Skeletal muscle satellite cell (primary cell): Measurements from ENCODE around the gene TEKTIP1.

ENCODE experiments used
- H3K27me3 ChIP-seq: 2 replicates; pipeline ENCODE4 v1.7.0; 2013; ENCODE audit warnings: low read length; ENCODE audit not compliant: control insufficient read depth, insufficient read depth
- H3K36me3 ChIP-seq: 2 replicates; pipeline ENCODE4 v1.7.0; 2013; ENCODE audit warnings: mild to moderate bottlenecking, control low read depth, low read length; ENCODE audit not compliant: insufficient read depth
- H3K4me1 ChIP-seq: 2 replicates; pipeline ENCODE4 v1.7.0; 2013; ENCODE audit warnings: low read length; ENCODE audit not compliant: control insufficient read depth, insufficient read depth
- H3K4me2 ChIP-seq: 2 replicates; pipeline ENCODE4 v1.7.0; 2013; ENCODE audit warnings: mild to moderate bottlenecking, low read length
- H3K4me3 ChIP-seq: 2 replicates; pipeline ENCODE4 v1.7.0; 2013; ENCODE audit warnings: low read length
- H3K9ac ChIP-seq: 2 replicates; pipeline ENCODE4 v1.7.0; 2013; ENCODE audit warnings: mild to moderate bottlenecking, low read depth, low read length, moderate library complexity
- H3K9me3 ChIP-seq: replicated peaks from 2 replicates; pipeline ENCODE4 v1.7.0; 2013; ENCODE audit warnings: mild to moderate bottlenecking, control low read depth, low read length

The TEKTIP1 gene

GRCh38 chr19:3536429-3537100 lies 2.4 kb upstream of the TEKTIP1 start:
- Histone ChIP-seq H3K9ac (no peak overlapping the region), H3K36me3 (peaks cover 38% of the 10 kb centered on the region), H3K9me3 (no peaks in the 10 kb centered on the region), H3K27me3 (no peaks in the 10 kb centered on the region), H3K4me2 (no peak overlapping the region), H3K4me1 (peaks cover 5% of the 10 kb centered on the region), H3K4me3 (no peak overlapping the region)

DNA sequence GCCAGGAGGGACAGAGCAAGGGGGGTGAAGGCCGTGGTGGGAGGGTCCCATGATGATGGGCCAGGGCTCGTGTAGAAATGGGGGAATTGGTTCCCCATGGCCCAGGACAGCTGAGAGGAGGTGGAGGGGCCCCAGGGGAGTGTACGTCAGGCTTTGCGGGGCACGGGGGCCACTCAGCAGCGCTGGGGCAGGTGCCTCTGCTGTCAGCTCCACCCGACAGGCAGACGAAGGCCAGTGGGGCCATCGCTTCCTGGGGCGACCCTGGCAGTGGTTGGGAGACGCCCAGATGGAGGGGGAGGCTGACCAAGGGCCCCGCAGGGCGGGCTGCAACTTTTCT lies 1.9 kb upstream of the TEKTIP1 start:
- H3K36me3 ChIP-seq, result peaks cover 37% of the 10 kb centered on the region

GRCh38 chr19:3537438-3538240 lies 1.3 kb upstream of the TEKTIP1 start:
- Histone ChIP-seq H3K9me3 (no peaks in the 10 kb centered on the region), H3K36me3 (peaks cover 33% of the 10 kb centered on the region), H3K27me3 (no peaks in the 10 kb centered on the region), H3K9ac (no peak overlapping the region), H3K4me3 (no peak overlapping the region), H3K4me2 (no peak overlapping the region), H3K4me1 (peaks cover 5% of the 10 kb centered on the region)

More for the DNA sequence above, 1.9 kb upstream of the TEKTIP1 start:
- H3K4me3 ChIP-seq, result no peak overlapping the region
- peaks cover 5% of the 10 kb centered on the region for H3K4me1 ChIP-seq
- H3K9ac ChIP-seq, result no peak overlapping the region
- H3K9me3 ChIP-seq, result no peaks in the 10 kb centered on the region
- H3K4me2 ChIP-seq, result no peak overlapping the region
- H3K27me3 ChIP-seq, result no peaks in the 10 kb centered on the region

DNA sequence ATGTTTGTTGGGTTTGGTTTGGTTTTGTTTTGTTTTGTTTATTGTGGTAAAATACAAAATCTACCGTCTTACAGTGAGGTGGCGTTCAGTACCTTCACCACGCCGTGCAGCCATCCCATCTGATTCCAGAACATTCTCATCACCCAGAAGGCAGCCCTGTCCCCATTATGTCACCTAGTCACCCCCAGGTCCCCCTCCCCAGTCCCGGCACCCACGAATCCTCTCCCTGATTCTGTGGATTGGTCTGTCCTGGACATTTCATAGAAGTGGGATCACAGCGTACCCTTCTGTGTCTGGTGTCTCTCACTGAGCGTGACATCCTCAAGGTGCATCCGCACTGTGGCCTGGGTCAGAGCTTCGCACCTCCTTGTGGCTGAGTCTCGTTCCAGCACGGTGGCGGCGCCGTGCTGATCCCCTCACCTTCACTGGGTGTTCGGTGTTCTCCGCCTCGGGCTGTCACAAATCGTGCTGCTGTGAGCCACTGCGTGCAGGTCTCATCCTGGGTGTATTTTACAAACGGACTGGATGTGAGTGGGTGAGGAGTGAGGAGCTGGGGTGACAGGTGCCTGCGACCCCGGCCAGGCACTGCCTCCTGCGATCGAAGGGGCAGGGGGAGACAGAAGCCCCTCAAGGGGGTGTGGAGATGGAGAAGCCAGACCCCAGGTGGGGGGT lies 580 bp upstream of the TEKTIP1 start:
- Histone ChIP-seq H3K4me3 (no peak overlapping the region), H3K36me3 (peaks cover 28% of the 10 kb centered on the region)

GRCh38 chr19:3539756-3540118 lies 763 bp downstream of the TEKTIP1 start:
- Histone ChIP-seq H3K4me2 (no peak overlapping the region), H3K9me3 (no peaks in the 10 kb centered on the region), H3K27me3 (no peaks in the 10 kb centered on the region), H3K36me3 (peaks cover 16% of the 10 kb centered on the region), H3K4me1 (peaks cover 5% of the 10 kb centered on the region), H3K9ac (no peak overlapping the region), H3K4me3 (no peak overlapping the region)

More for the DNA sequence above, 580 bp upstream of the TEKTIP1 start:
- H3K27me3 ChIP-seq, result no peaks in the 10 kb centered on the region
- H3K9ac ChIP-seq, result no peak overlapping the region
- peaks cover 5% of the 10 kb centered on the region for H3K4me1 ChIP-seq
- H3K9me3 ChIP-seq, result no peaks in the 10 kb centered on the region
- no peak overlapping the region for H3K4me2 ChIP-seq

GRCh38 chr19:3543150-3544057 lies 4.4 kb downstream of the TEKTIP1 start:
- Histone ChIP-seq H3K9me3 (no peaks in the 10 kb centered on the region), H3K4me1 (no peaks in the 10 kb centered on the region), H3K9ac (no peak overlapping the region), H3K36me3 (peaks cover 23% of the 10 kb centered on the region), H3K4me2 (no peak overlapping the region), H3K27me3 (no peaks in the 10 kb centered on the region), H3K4me3 (no peak overlapping the region)

GRCh38 chr19:3544058-3544376 lies 5.0 kb downstream of the TEKTIP1 start:
- Histone ChIP-seq H3K27me3 (no peaks in the 10 kb centered on the region), H3K9me3 (no peaks in the 10 kb centered on the region), H3K36me3 (peaks cover 25% of the 10 kb centered on the region), H3K4me1 (no peaks in the 10 kb centered on the region), H3K4me2 (no peak overlapping the region), H3K9ac (no peak overlapping the region), H3K4me3 (no peak overlapping the region)

DNA sequence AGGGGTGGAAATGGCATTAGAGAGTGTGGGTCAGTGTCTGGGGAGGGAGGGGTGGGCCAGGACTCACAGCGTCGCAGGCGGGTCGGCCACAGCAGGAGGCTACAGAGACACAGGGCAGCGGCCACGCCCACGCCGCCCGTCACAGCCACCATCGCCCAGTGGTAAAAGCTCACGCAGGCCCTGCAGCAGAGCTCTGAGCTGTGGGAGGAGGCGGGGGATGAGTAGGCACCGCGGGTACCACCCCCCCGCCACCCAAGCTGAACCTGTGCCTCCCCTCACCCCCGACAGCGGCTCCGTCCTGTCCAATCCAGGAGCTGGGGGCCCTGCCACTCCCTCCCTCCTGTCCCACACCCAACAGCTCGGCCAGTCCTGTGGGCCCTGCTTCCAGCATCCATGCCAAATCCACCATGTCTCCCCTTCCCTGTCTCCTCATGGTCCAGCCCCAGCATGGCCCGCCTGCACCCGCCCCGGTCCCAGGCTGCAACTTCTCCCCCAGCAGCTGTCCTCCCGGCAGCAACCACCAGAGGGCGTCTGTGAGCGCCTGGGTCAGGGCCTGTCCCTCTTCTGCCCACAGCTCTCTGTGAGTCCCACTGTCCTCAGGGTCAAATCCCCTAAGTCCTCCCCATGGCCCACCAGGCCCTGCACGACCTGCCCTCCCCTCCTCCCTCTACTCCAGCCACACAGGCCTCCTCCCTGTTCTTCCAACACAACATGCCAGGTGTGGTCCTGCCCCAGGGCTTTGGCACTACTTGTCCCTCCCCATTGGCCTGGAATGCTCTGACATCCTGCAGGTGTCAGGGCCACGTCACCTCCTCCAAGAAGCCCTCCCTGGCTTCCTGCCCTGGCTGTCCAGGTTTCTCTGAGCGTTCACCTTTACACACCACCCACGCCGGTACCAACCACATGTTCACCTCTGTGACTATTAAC lies 6.0 kb downstream of the TEKTIP1 start:
- H3K9ac ChIP-seq, result no peak overlapping the region
- no peak overlapping the region for H3K4me2 ChIP-seq
- H3K4me1 ChIP-seq, result no peaks in the 10 kb centered on the region
- peaks cover 21% of the 10 kb centered on the region for H3K36me3 ChIP-seq
- no peak overlapping the region for H3K4me3 ChIP-seq
- no peaks in the 10 kb centered on the region for H3K9me3 ChIP-seq
- no peaks in the 10 kb centered on the region for H3K27me3 ChIP-seq

DNA sequence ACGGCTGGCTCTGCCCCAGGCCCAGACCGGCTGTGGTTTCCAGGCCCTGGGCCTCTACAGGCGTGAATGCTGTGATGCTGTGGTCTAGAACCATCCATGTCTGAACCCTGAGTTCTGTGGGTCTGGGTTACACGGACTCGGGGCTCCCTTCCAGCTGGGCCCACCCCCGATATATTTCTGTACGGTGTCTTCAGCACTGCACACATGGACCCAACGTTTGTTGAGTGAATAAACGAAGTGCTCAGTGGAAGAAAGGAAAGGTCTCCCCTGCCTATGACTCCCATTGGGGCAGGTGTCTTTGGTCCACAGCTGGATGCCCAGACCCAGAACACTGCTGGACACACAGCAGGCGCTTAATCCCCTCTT lies 6.7 kb downstream of the TEKTIP1 start:
- Histone ChIP-seq H3K9me3 (no peaks in the 10 kb centered on the region), H3K36me3 (peaks cover 21% of the 10 kb centered on the region), H3K4me2 (no peak overlapping the region), H3K4me1 (no peaks in the 10 kb centered on the region), H3K27me3 (no peaks in the 10 kb centered on the region), H3K9ac (no peak overlapping the region), H3K4me3 (no peak overlapping the region)

DNA sequence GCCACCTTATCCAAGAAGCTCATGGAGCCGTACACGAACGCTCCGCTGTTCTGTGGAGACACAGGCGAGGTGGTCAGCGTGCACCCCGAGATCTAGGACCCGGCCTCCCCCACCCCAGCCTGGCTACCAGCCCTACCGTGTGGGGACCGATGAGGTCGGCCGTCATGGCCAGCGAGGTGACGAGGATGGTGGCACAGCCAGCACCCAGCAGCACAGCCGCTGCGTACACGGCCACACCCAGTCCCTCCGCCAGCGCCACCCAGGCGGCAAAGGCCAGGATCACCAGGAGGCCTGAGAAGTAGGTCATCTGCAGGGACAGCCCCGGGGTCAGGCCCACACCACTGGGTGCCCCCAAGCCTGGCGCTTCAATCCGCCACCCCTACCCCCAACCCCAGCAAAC lies 7.1 kb downstream of the TEKTIP1 start:
- Histone ChIP-seq H3K4me3 (no peak overlapping the region), H3K36me3 (peaks cover 21% of the 10 kb centered on the region), H3K4me1 (no peaks in the 10 kb centered on the region), H3K9me3 (no peaks in the 10 kb centered on the region), H3K9ac (no peak overlapping the region), H3K4me2 (no peak overlapping the region), H3K27me3 (no peaks in the 10 kb centered on the region)
